HG02678 (cell line): ENCODE results near the gene PCSK6.

Source experiments
- ATAC-seq: cut with Tn5 transposase; IDR thresholded peaks from one replicate; pipeline ENCODE4 v1.9.1; 2021; ENCODE audit warnings: mild to moderate bottlenecking, moderate library complexity; ENCODE audit not compliant: unreplicated experiment

PCSK6 gene

GRCh38 chr15:101448336-101448735, 41.2 kb downstream of the PCSK6 start:
- no peak for ATAC-seq

DNA sequence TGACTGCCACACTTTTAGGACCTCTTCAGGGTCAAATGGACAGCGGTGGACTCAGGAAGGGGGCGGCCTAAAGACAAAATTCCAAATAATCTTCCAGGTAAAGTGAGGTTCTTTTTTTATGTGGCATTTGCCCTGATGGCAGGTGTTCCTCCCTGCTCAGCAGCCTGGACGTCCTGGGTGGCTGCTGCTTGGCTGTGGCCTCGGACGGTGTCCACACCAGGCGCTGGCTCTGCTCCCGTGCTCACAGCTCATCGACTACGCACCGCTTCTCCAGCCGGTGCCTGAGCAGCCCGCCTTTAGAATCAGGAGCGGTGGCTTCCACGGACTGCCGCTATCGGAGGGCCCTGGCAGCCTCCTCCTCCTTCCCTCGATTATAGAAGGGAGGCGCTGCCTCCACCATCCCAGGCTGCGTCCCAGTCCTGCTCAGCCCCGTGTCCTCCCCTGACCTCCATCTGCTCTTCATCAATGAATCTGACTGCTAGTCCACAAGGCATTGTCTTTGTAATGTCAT, 41.9 kb downstream of the PCSK6 start:
- ATAC-seq, result no peak

DNA sequence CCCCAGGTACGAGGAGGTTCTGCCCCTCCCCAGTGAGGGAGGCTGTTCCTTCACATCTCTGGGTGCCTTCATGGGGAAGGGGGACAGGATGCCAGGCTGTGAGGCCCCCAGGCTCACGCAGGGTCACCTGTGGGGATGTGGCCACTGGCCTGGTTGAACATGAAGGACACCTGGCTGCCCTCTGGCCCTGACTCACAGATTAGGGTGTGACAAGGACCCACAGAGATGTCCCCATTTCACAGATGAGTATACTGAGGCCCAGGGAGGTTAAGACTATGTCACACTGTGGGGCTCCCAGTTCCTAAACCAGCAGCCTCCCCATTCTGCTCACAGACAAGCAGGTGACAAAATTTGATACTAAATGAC, 42.4 kb downstream of the PCSK6 start:
- no peak for ATAC-seq

DNA sequence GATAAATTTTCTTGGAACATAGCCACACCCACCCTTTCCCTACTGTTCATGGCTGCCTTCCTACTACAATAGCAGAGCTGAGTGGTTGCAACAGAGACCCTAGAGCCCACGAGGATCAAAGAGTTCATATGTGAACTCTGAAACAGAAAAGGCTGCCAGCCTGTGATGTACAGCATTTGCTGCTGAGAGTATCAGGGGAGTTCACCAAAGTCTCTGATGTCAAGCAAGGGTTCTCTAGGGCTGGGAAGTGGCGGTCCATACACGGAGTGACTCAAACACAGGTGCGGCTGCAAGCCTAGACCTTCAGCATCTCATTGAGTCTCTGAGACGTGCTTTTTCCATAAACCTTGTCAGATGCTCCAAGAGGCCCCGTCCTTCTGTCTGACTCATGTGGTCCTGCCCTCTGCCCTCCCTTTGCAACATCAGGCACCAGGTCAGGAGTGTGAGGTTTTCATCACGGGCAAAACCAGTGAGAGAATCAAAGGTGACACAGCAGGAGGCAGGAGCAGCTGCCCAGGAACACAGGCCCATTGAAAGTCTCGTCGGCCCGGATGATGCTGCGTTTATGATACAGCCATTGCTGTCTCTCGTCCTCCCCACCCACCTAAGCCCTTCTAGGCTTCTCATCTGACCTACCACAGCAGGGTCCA, 42.9 kb downstream of the PCSK6 start:
- no peak for ATAC-seq

DNA sequence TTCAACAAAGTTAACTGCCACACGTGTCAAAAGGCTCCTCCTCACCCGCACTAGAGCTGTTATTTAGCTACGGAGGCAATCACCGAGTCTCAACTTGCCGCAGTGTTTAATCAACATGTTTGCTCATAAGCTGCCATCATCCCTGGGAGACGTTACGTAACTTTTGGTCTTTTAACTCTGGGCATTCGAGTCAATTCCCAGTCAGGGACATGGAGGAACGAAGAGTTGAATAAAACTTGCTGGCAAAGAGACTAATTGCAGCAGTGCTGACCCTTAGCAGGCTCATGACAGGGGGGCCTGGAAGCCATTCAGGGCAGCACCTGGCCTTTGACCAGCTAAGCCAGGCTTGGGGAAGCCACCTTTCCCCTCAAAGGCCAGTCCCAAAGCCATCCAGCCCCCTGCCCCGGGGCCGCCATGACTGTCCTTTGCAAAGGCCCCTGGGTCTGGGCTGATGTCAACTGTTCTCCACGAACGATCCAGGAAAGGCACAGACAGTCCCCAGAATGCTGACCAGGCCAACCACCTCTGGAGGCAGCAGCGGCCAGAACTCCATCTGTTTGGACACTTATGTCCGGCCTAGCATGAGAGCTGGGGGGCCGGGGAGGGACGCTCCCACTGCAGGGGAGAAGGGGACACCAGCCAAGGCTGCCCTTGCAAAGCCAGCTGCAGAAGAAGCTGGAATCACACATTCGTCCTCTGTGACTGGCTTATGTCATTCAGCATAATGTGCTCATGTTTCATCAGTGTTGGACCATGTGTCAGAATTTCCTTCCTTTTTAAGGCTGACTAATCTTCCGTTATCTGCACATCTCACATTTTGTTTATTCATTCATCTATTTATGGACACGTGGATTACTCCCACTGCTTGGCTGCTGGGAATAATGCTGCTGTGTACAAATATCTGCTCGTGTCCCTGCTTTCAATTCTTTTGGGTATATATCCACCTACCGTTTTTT, 43.7 kb downstream of the PCSK6 start:
- ATAC-seq, result no peak

DNA sequence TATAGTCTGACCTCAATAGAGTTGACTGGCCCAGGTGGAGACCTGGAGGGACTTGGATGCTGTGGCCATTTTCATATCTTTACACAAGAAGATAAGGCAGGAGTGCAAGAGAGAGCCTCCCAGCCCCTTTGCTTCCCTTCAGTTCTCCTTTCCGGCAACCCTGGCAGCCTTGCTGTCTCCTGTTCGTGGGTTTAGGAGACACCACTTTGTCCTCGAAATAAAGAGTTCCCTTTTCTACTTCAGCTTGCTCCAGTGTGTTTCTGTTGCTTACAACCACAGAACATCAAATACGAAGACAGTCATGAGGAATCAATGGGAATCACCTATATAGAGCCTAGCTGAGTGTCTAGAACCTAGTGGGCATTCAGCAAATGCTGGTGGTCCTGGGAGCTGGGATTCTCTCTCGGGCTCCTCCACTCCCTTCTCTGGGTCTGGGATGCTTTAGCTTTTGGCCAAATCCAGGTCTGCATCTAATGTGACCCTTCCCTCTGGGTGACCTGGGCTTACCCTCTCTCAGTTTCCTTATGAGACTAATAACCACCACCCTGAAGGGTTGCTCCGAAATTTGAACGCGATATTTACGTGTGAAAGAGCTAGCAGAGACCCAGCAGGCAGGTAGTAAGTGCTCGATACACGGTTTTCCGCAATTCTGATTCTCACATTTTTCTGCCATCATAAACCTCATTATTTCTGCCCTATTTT, 44.5 kb downstream of the PCSK6 start:
- no peak for ATAC-seq

DNA sequence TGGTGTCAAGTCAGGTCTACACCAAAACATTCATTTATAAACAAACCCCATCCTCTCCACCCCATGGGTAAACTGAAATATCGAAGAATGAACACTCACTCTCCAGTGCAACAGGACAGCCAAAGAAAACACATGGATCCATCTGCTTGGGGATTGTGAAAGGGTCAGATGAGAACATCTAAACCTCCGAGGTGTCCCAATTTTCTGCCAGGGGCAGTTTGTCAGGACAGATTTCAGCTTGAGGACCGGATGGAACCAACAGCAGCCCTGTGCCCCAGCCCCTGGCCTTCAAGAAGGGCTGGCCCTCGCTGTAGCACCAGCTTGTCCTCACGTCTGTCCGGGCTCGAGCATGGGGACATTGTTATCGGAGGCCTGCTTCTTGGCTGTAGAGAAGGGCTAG, 45.5 kb downstream of the PCSK6 start:
- ATAC-seq, result no peak

GRCh38 chr15:101442272-101442671, 47.2 kb downstream of the PCSK6 start:
- ATAC-seq, result no peak

GRCh38 chr15:101441696-101442095, 47.8 kb downstream of the PCSK6 start:
- ATAC-seq, result no peak

DNA sequence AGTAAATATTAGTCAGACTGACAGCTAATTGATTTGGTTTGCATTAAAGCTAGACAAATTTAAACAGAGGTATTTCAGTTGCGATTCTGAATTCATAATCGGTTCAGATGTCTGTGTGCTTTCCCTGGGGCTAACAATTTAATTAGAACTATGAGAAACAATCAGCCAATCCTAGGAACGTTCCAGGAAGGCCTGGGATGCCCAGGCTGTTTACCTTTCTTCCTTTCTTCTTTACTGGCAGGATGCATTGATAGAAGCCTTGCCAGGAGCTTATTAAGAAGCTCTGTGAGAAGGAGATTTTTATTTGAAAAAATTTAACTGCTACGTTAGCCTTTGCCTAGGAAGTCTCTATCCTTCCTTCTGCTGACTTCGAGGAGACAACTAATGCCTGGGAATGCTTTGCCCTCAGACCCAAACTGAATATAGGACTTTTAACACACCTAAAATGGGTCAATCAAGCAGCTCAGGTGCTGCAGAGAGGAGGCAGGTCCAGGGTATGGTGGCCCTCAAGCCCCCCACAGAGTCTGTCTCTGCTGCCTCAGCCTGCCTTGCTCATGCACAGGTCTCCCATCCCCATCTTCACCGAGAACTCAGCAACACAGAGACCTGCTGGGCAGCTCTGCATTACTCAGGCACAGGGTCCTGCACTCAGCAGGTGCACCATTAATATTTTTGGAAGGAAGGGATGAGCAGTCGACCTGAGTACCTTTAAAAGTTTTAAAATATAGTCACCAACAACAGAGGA, 48.5 kb downstream of the PCSK6 start:
- no peak for ATAC-seq

- no peak for ATAC-seq
Observed at GRCh38 chr15:101439920-101440319, 49.6 kb downstream of the PCSK6 start.

GRCh38 chr15:101439285-101439919, 50.1 kb downstream of the PCSK6 start:
- ATAC-seq, result no peak

DNA sequence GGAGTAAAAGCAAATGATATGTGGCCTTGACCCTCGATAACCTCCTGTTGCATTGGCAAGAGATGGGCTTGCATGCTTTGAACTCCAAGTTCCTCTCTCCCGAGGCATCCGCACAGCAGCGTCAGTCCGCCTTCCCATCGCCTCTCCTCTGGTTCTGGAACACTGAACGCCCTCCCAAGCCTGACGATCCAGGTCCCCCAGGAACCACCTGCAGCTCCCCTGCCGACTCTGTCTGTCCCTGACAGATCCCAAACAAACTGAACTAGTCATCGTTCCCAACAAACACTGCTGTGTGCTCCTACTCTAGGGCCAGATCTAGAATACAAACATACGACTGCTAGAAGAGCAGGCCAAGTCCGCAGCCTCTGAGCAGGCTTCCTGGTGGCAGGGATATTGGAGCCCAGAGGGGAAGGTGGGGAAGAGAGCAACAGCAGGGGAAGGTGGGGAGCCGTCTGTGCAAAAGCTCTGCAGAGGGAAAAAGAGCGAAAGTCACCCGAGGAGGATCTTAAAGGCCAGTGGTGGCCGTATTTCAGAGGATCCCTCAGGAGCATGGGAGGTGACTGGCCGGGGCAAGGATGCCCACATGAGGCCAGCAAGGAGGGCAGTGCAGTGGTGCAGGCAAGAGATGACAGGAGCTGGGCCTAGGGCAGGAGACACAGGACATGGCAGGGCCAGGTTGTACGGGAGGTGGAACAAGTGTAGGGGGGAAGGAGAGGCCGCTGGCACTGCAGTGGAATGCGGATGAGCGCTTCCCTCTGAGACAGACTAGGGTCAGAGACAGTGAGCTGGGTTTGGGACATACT, 50.8 kb downstream of the PCSK6 start:
- ATAC-seq, result no peak

GRCh38 chr15:101437618-101438481, 51.7 kb downstream of the PCSK6 start:
- ATAC-seq, result no peak

- ATAC-seq, result no peak
Observed at GRCh38 chr15:101437209-101437608, 52.3 kb downstream of the PCSK6 start.

- ATAC-seq, result no peak
Observed at GRCh38 chr15:101436526-101436925, 53.0 kb downstream of the PCSK6 start.

DNA sequence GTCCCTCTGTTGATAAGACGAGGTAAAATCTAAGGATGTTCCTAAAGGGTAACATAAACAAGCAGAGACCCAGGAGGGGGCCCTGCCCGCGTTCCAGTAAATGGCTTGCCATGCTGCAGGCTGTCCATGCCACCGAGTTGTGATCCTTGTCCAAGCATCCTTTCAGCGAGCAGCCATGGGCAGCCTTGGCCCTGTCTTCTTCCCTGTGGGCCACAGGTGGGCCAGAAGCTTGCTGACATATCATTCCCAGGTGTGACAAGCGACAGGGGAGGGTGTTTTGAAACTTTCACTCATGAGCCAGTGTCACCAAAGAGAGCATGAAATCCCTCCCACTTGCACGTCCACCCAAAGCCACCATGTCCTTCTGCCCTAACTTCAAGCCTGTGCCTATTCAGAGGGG, 53.7 kb downstream of the PCSK6 start:
- ATAC-seq, result no peak
